ENCODE measurements around the gene GLMN. TPM values are rescaled to one million over a fixed set of nuclear protein-coding genes. Genes with fewer than 3 reads are reported as not detected.

GLMN gene
- total RNA-seq, 1 experiment from 2014 or later, result 23.6 TPM

DNA sequence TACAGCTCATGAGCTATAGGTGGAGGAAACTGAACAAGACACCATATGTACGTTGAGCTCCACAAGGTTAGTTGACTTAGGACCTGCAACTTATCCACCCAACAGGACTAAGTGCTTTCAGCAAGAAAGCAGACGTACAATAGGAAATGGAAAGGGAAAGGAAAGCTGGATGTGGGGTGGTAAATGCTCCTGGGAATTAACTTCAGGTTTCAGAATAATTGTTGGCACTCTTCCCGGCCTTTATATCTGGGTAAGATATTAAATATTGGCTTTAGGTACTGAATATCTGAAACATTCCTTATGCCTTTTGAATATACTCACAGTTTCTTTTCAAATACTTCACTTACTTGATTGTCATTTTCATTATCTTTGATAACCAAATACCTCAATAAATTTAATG, 36.3 kb downstream of the GLMN start:
- Histone ChIP-seq H2BK12ac (ENCODE audit: insufficient read length, low read depth, low read length) (no peak overlapping the region), H2AFZ (ENCODE audit: low read length) (no peak overlapping the region), H2BK5ac (ENCODE audit: insufficient read length, low read length) (no peak overlapping the region), H4K91ac (ENCODE audit: insufficient read length, low read depth, low read length) (no peak overlapping the region), H4K8ac (replicated peaks; ENCODE audit: insufficient read length, low read depth, low read length) (no peak overlapping the region), H3K79me1 (ENCODE audit: insufficient read depth, low read depth, low read length, poor library complexity, severe bottlenecking) (no peaks in the 10 kb centered on the region), H3T11ph (ENCODE audit: low read length) (no peak overlapping the region), H3K4ac (ENCODE audit: low read depth, low read length) (no peak overlapping the region), H2BK120ac (ENCODE audit: low read depth, low read length, poor library complexity, severe bottlenecking) (no peak overlapping the region), H3K79me2 (ENCODE audit: insufficient read depth, low read length) (no peaks in the 10 kb centered on the region), H3K4me1 (ENCODE audit: insufficient read depth, low read length) (no peaks in the 10 kb centered on the region), H3K9ac (ENCODE audit: extremely low read depth, insufficient read length, low read length) (no peak overlapping the region), H3K9me3 (ENCODE audit: control insufficient read depth, low read depth, low read length) (no peaks in the 10 kb centered on the region), H3K56ac (ENCODE audit: insufficient read length, low read depth, low read length) (no peak overlapping the region), H2BK20ac (ENCODE audit: low read depth, low read length, poor library complexity, severe bottlenecking) (no peak overlapping the region), H3K14ac (ENCODE audit: insufficient read depth, low read length) (no peak overlapping the region), H3K23ac (ENCODE audit: insufficient read length, low read depth, low read length) (no peak overlapping the region), H3K27ac (ENCODE audit: insufficient read length, low read depth, low read length) (no peak overlapping the region), H3K27me3 (ENCODE audit: insufficient read depth, low read length) (no peaks in the 10 kb centered on the region), H2BK15ac (ENCODE audit: low read depth, low read length) (no peak overlapping the region), H2AK5ac (ENCODE audit: insufficient read length, low read length) (no peak overlapping the region), H3K23me2 (ENCODE audit: insufficient read length, low read depth, low read length, poor library complexity, severe bottlenecking) (no peaks in the 10 kb centered on the region), H4K5ac (ENCODE audit: insufficient read length, low read depth, low read length) (no peak overlapping the region), H4K20me1 (ENCODE audit: control insufficient read depth, insufficient read depth, insufficient read length) (no peaks in the 10 kb centered on the region), H3K4me2 (ENCODE audit: insufficient read depth, insufficient read length, low read length) (no peak overlapping the region), H3K18ac (ENCODE audit: insufficient read length, low read depth, low read length) (no peak overlapping the region)
- Mint-ChIP-seq H3K4me1 (no peaks in the 10 kb centered on the region), H3K4me3 (no peak overlapping the region), H3K9me3 (no peaks in the 10 kb centered on the region), H3K27ac (no peak overlapping the region), H3K36me3 (ENCODE audit: insufficient read depth in 1 of 3, low read depth in 3 of 3) (peaks cover 23 to 71% (median 54%) of the 10 kb centered on the region in 3 experiments; a peak in 6 of 7 replicates), H3K27me3 (ENCODE audit: low read depth) (no peaks in the 10 kb centered on the region)
- DNase-seq, result no peak
- no CpG with 5 or more reads among the region's 3 CpGs for WGBS (ENCODE audit: extremely low coverage, insufficient read length, low lambda C conversion rate)
- no peak for TF ChIP-seq CTCF (conservative IDR thresholded peaks at IDR 0.05)
